HK-2 (cell line): ENCODE measurements around the gene ETV1.
A peak's percentile ranks its signal among the peaks of the same experiment; 100 is the strongest.
"Not testable (repeated sequence)": the region's sequence is repeated elsewhere in the genome, so short reads cannot be mapped to it uniquely, and the experiment has no call there.

Experiments used
- DNase-seq: peaks from one replicate; pipeline ENCODE4 v3.0.0-alpha.2; 2018; ENCODE audit not compliant: unreplicated experiment

Gene ETV1

DNA sequence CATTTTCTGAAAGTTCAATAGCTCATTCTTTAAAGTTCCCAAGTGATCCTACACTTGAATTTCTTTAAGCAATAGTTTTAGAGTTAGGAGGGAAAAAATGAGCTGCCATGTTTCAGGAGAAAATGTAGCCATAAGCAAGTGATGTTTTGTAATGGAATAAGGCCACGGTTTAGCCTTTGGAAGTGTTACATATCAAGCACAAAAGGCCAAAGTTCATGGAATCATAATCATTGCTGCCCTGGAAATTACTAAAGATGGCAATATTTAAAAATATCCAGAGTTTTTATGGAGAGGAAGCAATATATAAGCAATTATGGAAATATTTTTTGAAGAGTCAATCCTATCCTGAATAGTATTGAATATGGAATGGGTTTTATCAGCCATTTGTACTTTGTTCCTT lies 68.4 kb downstream of the ETV1 start:
- DNase-seq, result no peak

DNA sequence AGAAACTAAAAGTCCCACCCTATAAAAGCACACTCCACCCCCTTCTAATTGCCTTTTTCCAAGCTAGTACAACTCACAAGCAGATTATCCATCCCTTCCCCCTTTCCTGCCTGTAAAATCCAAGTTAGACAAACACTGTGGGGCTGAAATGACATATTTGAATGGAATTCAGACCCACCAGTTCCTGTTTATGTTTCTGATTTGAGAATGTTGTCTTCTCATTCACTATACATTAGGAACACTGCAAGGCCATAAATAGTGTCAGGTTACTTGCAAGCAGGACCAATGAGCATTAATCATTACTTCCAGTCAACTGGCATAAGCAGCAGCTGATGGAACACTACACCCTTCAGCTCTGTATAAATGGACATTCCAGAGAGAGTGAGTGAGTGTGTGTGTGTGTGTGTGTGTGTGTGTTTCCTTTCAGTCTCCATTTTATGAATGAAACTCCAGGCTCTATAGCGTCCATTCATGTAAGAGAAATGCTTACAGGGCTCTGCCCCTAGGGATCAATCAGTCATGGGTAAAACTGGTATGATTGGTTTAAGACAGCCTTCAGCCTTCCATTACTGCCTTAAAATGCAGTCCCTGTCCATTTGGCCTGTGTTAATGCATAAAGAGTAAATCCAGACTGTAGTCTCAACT lies 69.3 kb downstream of the ETV1 start:
- DNase-seq, result peak; percentile 78

DNA sequence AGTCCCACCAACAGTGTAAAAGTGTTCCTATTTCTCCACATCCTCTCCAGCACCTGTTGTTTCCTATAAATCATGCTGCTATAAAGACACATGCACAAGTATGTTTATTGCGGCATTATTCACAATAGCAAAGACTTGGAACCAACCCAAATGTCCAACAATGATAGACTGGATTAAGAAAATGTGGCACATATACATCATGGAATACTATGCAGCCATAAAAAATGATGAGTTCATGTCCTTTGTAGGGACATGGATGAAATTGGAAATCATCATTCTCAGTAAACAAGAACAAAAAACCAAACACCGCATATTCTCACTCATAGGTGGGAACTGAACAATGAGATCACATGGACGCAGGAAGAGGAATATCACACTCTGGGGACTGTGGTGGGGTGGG lies 71.1 kb downstream of the ETV1 start:
- DNase-seq, result not testable (repeated sequence)

DNA sequence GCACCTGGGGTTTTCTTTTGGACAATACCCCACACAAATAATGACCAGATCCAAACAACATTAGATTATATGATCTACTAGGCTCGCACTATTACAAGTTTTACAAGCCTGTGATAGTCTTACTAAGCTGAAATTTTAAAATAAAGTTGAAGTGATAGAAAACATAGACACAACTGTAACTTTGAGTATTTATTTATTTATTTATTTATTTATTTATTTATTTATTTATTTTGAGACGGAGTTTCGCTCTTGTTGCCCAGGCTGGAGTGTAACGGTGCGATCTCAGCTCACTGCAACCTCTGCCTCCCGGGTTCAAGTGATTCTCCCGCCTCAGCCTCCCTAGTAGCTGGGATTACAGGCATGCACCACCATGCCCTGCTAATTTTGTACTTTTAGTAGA lies 72.4 kb downstream of the ETV1 start:
- not testable (repeated sequence) for DNase-seq

DNA sequence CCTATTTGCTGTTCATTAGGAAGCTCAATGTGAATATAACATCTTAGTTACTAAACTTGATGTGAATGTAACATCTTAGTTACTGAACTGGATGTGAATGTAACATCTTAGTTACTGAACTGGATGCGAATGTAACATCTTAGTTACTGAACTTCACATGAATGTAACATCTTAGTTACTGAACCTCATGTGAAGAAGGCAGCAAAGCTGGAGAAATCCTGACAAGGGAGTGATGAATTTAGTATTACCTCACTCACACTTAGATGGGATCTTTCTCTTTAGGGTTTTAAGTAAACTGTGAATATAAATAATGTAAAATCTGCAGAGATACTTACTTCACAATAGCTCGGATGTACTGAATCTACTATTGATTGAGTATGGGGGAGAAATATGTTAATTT lies 73.6 kb downstream of the ETV1 start:
- DNase-seq, result no peak

DNA sequence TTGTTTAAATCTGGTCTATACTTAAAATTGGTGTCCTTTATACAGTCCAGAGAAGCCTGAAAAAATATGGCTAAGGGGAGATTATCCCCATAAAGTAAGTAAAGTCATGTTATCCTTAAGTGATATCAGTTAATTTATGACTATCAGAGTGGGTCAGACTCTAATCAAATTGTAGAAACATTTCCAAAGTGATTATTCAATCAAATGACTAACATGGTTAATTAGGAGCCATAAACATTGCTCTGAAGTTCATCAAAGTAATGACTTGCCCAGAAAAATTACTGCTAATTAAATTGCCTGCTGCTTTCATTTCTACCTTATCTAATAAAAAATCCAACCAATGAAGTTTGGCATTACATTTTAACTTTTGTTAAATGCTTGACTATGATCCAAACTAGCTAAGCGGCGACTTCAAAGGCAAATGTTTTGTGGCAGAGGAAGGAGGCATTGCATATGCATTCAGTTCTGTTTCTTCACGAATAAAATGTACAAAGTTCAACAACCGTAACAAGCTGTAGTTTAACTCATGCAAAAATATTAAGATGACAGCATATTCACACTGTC lies 76.7 kb downstream of the ETV1 start:
- DNase-seq, result no peak

DNA sequence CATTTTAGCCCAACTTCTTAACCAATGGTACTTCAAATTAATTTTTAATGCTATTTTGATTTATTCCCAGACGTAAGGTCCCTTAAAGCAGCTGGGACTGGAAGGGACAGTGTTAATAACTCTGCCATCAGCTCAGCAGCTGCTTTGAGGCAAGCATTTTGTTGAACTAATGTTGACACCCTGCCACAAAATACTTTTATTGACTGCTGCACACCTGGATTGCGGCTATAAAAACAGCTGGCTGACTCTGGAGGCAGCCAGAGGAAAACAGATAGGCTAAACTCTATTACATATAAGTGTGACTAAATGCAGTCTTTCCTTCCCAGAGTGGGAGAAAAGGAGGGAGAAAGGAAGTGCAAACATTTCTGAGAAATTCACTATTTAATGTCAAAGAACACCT lies 77.6 kb downstream of the ETV1 start:
- no peak for DNase-seq

DNA sequence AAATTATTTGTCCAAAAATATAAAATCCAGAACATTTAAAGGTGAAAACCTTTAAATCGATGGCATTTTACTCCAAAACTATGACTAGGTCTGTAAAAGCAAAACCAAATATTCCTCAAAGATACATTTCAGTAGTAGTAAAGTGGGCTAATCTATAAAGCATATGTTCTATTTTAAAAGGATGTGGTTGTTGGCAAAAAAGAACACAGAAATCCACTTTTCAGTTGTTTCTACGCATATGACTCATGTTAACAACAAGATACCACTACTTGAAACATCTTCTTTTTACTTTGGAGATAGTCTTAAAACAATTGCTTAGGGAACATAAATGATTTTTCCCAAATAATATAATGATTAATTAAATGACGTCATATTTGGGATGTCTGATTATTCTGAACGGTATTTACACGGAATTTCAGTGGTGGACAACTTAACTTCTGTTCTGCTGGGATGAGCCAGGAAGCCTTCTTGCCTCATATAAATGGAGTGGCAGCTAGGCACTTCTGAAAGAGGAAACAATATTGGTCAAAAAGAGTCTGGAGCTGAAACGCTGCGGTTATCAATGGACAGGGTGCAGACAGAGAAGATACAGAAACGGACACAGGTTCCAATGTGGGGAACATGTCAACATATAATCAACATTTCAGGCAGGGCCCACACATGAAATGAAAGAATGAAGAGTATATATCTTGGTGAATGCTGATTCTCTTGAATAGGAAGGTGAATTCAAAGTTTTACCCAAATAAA lies 78.5 kb downstream of the ETV1 start:
- no peak for DNase-seq

DNA sequence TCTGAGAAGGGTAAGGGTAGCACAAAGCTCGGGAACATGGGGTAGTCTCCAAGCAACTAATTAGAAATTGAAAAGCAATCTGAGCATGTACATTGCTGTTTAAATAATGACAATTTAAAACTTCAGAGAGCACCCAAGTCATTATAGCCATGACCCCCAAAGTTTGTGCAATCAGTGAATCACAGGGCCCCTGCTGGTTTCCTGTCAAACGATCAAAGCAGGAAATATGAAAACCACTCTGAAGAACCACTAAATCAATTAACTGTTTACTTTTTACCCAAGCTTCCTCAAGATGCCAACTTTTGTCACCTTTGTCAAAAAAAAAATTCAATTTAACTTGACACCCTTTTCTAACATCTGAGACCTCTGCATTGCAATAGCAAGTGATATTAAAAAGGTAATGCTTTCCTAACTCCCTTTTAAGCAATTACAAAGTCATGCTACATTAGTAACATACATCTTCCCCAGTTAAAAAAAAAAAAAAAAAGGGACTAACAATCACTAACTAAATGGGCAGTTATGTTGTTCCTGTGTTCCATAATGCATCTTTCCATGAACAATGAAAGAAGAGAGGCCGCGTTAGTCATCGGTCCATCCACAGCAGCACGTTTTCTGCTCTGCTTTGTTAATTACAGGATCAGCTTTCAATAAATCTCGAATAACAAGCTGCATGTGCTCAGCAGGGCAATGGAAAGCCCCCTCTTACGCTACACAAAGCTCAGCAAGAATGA lies 80.6 kb downstream of the ETV1 start:
- no peak for DNase-seq

DNA sequence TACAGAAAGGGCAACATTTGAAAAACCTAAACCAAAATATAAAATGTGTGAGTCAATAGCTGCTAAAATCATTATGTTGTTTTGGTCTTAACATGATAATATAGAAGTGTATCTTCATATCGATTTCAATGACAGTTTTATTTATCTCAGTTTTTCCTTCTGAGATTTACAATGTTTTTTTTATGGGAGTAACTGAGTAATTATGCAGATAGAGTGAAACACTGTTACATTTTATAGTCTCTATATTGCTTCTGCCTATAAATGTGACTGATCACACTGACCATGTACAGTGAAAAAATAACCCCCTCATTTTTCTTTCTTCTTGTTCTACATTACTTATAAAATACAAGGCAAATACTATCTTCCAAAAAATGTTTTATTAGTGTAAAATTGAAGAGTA lies 81.6 kb downstream of the ETV1 start:
- DNase-seq, result no peak

DNA sequence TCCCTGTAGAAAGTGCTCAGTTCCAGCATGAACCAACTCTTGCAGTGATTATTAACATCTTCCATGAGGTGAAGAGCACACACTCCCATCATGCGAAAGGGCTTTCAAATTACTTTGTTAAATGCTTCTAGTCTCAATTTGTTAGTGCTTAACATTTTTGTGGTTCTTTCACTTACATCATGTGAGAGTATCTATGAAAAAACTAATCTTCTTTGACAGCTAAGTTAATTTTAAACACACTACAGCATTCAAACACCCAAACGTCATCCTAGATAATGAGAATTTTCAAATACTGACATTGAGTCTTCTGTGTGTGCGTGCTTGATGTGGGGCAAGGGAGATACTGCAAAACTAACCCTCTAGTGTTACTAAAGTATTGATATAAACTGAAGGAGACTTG lies 84.8 kb downstream of the ETV1 start:
- DNase-seq, result no peak

DNA sequence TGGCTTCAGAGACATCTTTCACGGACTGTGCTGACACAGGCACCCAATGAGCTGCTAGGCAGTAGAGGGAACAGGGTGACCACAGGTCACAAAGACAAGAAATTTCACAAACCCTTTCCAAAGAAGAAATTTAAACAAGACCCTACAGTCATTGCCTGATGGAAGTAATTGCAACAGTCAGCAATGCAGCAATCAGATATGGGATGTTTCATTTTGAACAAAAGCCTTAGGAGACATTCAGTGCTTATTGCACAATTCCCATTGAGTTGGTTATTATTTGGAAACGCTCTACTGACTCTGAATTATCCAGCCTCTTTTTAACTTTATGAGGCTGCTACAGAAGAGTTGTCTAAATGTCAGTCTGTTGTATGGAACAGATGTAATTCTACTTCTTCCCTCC lies 85.5 kb downstream of the ETV1 start:
- DNase-seq, result no peak

DNA sequence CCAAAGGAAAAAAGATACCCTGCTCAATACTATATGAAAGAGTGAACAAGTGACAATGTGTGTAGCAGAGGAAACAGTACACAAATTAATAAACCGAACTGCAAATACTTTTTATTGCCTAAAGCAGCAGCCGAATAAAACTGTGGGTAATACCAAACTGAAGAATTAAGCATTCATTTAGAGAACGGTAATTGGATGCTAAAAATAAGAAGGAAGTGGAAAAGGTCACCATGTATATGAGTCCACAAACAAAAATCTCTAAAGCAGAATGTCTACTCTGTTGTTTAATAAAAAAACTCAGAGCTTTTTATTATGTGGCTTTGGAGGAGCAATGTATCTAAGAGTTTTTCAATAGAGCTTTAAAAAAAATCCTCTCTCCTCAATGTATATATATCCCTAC lies 87.9 kb downstream of the ETV1 start:
- no peak for DNase-seq

DNA sequence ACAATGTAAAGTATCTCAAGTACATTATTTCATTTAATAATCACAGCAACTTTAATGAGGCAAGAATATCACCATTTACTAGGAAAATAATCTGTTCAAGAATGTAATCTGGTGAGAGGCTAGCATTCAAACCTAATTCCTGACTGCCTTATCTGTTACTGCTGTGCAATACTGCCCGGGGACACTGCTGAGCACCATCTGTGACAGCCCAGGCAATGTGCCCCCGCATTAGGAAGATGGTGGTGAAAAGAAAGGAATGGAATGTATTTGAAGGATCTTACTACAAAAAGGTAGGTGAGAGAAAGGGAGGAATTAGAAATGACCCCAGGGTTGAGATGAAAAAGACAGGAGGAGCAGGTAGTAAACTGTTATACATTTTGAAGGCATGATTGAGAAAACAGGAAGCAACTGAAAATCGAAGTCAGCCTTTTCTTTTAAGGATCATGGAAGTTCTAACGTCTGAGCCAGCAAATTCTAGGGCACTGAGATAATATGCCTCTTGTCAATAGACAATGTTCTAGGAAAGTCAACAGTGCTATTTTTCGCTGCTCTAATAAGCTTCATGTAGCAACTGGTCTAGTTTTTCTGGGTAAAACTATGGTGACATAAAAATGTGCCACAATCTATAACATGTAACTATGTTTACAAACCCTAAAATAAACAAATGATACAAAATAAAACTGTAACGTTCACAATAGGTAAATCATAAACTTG lies 90.4 kb downstream of the ETV1 start:
- DNase-seq, result no peak

DNA sequence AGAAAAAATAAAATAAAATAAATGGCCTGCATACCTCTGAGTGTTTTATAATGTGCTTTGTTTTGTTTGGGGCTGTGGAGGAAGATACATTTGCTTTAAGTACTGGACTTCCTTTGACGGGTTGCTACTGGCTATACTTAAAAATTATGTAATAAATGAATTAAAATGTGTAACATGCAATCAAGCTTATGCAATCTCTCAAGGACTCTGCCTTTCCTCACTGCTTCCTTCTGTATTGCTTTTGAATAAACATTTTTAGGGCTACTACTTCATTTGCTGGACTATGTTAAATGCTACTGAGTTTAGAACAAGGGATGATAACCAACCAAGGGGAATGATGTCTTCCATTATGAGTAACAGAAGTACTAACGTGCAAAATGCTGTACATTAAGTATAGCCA lies 91.6 kb downstream of the ETV1 start:
- no peak for DNase-seq

DNA sequence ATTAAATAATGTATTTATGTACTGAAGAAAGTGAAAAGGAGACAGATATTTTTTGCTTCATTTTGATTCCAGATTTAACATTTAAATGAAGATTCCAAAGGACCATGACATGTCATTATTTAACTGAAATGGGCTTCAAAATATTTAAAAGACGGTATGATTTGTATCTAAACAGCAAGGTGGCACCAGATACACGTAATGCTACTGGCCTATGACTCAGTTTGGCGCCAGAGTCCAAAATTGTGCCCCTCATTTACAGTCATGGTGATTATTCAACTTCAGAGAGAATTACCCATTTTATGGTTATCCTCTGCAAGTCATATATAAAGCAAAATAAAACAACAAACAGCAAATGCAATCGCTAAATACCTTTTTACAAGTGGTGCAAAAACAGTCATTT lies 94.5 kb downstream of the ETV1 start:
- DNase-seq, result no peak

DNA sequence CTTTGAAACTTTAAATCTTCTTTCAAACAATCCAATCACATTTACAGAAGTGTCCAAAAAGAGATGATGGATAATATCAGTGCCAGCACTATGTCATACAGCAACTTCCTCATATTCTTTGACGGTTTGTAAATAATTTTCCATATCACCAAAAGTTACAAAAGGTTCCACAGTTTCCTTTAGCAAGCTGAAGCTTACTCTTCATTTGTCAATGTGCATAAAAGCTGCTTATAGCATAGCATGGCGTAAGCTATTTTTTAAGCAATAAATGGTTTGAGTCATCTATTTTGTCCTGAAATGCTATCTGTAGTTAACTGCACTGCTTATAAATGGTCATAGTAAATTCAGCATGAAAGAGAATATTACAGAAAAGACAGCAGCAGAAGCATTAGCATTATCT lies 95.1 kb downstream of the ETV1 start:
- DNase-seq, result no peak

DNA sequence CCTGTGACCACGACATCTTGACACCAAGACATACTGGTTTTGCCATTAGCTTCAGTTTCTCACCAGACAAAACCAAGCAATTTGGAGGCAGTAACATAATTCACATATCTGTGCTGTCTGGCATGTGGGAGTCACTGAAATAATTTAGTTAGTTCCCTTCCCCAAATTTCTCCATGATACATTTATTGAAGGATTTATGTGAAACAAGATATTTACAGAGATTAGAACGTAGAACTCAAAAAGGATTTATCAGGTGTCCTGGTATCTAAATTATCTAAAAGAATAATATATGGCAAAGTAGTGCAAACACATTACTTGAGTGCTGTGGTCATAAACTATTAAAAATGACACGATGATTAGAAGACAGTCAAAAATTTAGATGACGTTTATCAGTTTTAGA lies 98.7 kb downstream of the ETV1 start:
- DNase-seq, result no peak

DNA sequence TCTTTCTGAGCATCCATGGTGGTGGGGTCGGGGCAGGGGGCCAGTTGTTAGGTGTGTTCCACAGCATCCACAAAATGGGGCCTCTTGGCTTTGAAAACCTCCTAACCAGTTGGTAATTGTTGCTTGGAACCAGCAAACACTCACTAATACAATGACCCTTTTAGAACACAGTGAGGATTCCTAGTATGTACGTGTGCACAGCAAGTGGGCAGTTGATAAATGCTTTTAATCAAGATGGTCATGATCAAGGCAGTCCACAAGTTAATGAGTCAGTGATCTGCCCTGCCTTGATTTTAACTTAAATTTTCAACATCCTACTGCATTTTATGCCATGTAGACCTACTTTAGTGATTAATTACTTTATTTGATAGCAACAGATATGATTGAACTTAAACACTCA lies 103.1 kb downstream of the ETV1 start:
- no peak for DNase-seq

DNA sequence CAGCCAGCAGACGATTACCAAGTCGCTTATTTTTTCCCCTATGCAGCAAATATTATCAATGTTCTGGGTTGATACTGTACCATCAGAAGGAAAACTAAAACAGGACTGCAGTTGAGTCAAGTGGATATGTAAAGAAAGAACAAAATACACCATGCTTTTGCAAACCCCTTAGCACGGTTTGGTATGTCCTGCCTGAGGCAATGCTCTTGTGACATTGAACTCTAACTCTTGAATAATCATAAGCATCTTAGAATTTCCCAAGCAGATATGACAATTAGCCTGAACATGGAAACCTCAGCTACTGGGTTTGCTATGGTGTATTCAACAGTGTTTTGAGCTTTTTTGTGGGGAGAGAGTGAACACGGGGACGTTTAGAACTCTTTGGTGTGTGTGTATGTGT lies 107.4 kb downstream of the ETV1 start:
- DNase-seq, result no peak

DNA sequence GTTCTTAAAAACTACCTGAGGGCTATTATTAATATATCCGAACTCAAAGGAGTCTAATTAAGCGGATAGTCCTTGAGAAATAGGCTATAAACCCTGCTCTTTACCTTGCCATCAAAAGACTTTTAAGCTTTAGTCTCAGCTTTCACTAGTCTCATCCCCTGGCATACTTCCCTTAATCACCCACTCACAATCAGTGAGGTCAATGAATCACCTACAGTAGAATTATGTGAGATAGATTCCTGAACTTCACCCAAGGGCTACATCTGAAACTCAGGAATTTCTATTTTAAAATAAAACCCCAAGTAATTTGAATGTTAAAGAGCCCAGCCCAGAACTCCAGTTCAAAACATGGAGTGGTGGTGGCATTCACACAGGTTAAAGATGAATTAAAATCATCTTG lies 108.7 kb downstream of the ETV1 start:
- DNase-seq, result no peak

DNA sequence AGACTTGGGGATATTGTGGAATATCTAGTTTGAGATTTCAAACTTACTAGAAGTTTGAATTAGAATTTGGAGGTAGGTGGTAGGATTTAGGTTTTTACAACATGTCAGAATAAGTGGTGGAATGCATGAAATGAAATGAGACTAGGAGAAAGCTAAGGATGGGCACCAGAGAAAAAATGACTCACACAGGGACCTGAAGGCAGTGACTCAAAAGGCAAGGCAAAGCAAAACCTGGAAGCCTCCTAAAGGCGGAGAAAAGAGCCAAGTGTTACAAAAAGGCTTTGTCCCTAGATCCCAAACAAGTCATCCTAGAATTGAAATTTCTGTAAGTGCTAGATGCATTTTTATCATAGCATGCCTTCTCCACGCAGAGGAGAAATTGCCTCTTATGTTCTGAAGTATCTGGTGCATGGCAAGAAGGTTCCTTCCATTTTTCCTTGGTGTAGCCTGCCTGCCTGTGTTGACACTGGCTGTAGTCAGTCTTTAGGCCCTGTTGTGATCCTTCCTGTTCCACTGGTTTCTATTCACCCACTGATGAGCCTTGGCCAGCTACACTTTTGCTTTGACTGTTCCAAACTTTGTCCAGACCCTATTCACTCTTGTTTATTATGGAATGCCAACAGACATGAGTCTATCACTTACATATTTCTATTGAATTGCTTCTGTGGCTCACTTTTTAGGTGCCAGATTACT lies 109.3 kb downstream of the ETV1 start:
- no peak for DNase-seq
